CD4-positive, alpha-beta T cell (primary cell): ENCODE data around the gene ATAD3C. TPM values are rescaled to one million over a fixed set of nuclear protein-coding genes. Genes with fewer than 3 reads are reported as not detected.
"Not testable (repeated sequence)": the region's sequence is repeated elsewhere in the genome, so short reads cannot be mapped to it uniquely, and the experiment has no call there.

Source experiments
- ATAC-seq: fragments of 200-7000 bp; cut with Tn5 transposase; one replicate; pipeline ENCODE4 v1.10.0; 2022; ENCODE audit warnings: mild to moderate bottlenecking; ENCODE audit not compliant: poor library complexity
- CTCF ChIA-PET: fragments of 350-600 bp; sonication (Branson Sonifier 250); formaldehyde crosslinking; loops from one replicate; lab custom pipeline; 2021; ENCODE audit warnings: antibody characterized with exemption, inconsistent platforms; lab: Charles Lee
- POLR2A ChIA-PET: fragments of 350-600 bp; sonication (Branson Sonifier 250); formaldehyde crosslinking; loops from one replicate; lab custom pipeline; 2021; ENCODE audit warnings: antibody characterized with exemption, inconsistent platforms; lab: Charles Lee
- DNase-seq, 14 experiments: peaks; one replicate each; pipeline ENCODE4 v3.0.0-alpha.2; 2013 to 2020; ENCODE audit warnings: mixed read lengths in 2 of 14
- H3K27ac ChIP-seq, 2 donors: one replicate each; pipeline versions ENCODE4 v1.5.1 to v1.7.0; 2013; ENCODE audit warnings: low read length in 2 of 2, low read depth in 1 of 2, mild to moderate bottlenecking in 1 of 2
- H3K27me3 ChIP-seq, 2 experiments: 1 replicate in 1 of 2; 2 replicates in 1 of 2; pipeline versions ENCODE4 v1.6.1 to v1.7.0; 2013; ENCODE audit warnings: low read length in 2 of 2, control low read depth in 1 of 2, mild to moderate bottlenecking in 1 of 2, moderate library complexity in 1 of 2; ENCODE audit not compliant: insufficient read depth in 2 of 2, control insufficient read depth in 1 of 2
- H3K36me3 ChIP-seq: one replicate; pipeline ENCODE4 v1.6.1; 2013; ENCODE audit warnings: low read length, control low read depth; ENCODE audit not compliant: insufficient read depth
- H3K4me1 ChIP-seq: one replicate; pipeline ENCODE4 v1.6.1; 2013; ENCODE audit warnings: low read length, control low read depth; ENCODE audit not compliant: insufficient read depth
- H3K4me3 ChIP-seq: one replicate; pipeline ENCODE4 v1.5.1; 2013; ENCODE audit warnings: mild to moderate bottlenecking, low read length, moderate library complexity
- H3K9me3 ChIP-seq, 2 experiments: 1 replicate in 1 of 2; 2 replicates in 1 of 2; pipeline versions ENCODE4 v1.6.1 to v1.7.0; 2013; ENCODE audit warnings: low read length in 2 of 2, mild to moderate bottlenecking in 2 of 2, control low read depth in 1 of 2, moderate library complexity in 1 of 2; ENCODE audit not compliant: control insufficient read depth in 1 of 2, insufficient read depth in 1 of 2
- H3K27ac Mint-ChIP-seq: one replicate; pipeline ENCODE4 v1.8.0; 2020; ENCODE audit warnings: mixed read lengths
- H3K27me3 Mint-ChIP-seq: one replicate; pipeline ENCODE4 v1.8.0; 2021; ENCODE audit warnings: mixed read lengths
- H3K36me3 Mint-ChIP-seq: one replicate; pipeline ENCODE4 v1.8.0; 2021; ENCODE audit warnings: low read depth, mixed read lengths
- H3K4me1 Mint-ChIP-seq: one replicate; pipeline ENCODE4 v1.8.0; 2021; ENCODE audit warnings: low read depth, mixed read lengths
- H3K4me3 Mint-ChIP-seq: one replicate; pipeline ENCODE4 v1.8.0; 2020; ENCODE audit warnings: mild to moderate bottlenecking, mixed read lengths
- H3K9me3 Mint-ChIP-seq: one replicate; pipeline ENCODE4 v1.8.0; 2020; ENCODE audit warnings: mixed read lengths
- intact Hi-C, 2 experiments: fragments of 100-400 bp; cut with DNase I in 1 of 2; cut with micrococcal nuclease in 1 of 2; formaldehyde crosslinking; loops; one replicate each; pipeline versions ENCODE4 v1.15.1 to v1.9.0; 2023 to 2025; cut with DNase I, micrococcal nuclease
- total RNA-seq, 174 experiments: library from RNA in 2 of 174; stranded (reverse) in 2 of 174; gene quantifications; one replicate each; pipeline ENCODE4 v1.2.3 and lab custom pipeline; 2021 to 2026
- TF ChIP-seq, protein P1 (sequence below): fragments of 200-600 bp; IDR thresholded peaks from one replicate; pipeline ENCODE4 v1.8.0; 2022; ENCODE audit warnings: antibody characterized with exemption, mild to moderate bottlenecking

Gene ATAD3C
- total RNA-seq, 2 experiments from 2014 or later = 0.28 to 0.74 TPM

DNA sequence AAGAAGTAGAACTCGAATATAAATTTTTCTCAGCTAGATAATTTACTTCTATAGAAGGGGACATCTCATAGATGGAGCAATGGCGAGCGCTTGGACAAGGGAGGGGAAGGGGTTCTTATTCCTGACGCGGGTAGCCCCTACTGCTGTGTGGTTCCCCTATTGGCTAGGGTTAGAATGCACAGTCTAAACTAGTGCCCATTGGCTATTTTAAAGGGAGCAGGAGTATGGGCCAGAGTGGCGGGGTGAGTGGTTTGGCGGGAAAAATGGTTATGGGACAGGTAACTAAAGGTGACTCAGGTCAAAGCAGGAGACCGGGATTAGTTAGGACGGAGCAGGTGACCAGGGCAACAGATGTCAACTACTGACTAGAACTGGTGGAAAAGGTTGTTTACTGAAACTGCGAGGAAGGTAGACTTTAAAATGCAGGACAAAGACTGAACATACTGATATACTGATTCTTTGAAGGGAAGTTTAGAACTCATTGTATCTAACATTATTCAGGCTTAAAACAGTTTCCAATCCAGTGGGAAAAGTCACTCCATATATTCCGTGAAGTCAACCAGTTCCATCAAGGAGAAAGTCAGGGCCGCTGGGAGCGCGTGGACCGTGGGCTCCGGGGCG is 61.5 kb downstream of the ATAD3C start:
- H3K36me3 Mint-ChIP-seq = peaks cover 12% of the 10 kb centered on the region
- H3K27me3 Mint-ChIP-seq = no peaks in the 10 kb centered on the region
- intact Hi-C loops = loop anchor here in 1 of 2 experiments (2.0 to 5.0 kb wide), 2 partner anchors 40 to 106 kb away; partner anchors contain the start of genes ATAD3B and MIB2
- Histone ChIP-seq H3K36me3 (no peaks in the 10 kb centered on the region), H3K4me3 (peak overlapping the region; percentile 71), H3K27ac (peak overlapping the region in 1 of 2 donors; percentile 79), H3K27me3 (no peaks in the 10 kb centered on the region), H3K4me1 (peaks cover 16% of the 10 kb centered on the region), H3K9me3 (peaks cover 0 to 5% of the 10 kb centered on the region in 2 experiments)
- H3K9me3 Mint-ChIP-seq = no peaks in the 10 kb centered on the region
- no peak for ATAC-seq
- peak in 1 of 14 experiments; percentile 11 for DNase-seq
- TF ChIP-seq, protein P1, sequence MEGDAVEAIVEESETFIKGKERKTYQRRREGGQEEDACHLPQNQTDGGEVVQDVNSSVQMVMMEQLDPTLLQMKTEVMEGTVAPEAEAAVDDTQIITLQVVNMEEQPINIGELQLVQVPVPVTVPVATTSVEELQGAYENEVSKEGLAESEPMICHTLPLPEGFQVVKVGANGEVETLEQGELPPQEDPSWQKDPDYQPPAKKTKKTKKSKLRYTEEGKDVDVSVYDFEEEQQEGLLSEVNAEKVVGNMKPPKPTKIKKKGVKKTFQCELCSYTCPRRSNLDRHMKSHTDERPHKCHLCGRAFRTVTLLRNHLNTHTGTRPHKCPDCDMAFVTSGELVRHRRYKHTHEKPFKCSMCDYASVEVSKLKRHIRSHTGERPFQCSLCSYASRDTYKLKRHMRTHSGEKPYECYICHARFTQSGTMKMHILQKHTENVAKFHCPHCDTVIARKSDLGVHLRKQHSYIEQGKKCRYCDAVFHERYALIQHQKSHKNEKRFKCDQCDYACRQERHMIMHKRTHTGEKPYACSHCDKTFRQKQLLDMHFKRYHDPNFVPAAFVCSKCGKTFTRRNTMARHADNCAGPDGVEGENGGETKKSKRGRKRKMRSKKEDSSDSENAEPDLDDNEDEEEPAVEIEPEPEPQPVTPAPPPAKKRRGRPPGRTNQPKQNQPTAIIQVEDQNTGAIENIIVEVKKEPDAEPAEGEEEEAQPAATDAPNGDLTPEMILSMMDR = no peak
- ChIA-PET CTCF (no interaction called here), POLR2A (interaction anchor here (0.9 to 1.4 kb wide), 2 partner anchors 104 to 112 kb away, joined by 4 to 7 read pairs; partner anchors contain the start of genes CCNL2 and MIB2)
- peaks cover 14% of the 10 kb centered on the region for H3K4me1 Mint-ChIP-seq
- peak overlapping the region; percentile 91 for H3K4me3 Mint-ChIP-seq
- H3K27ac Mint-ChIP-seq = peak overlapping the region; percentile 95

DNA sequence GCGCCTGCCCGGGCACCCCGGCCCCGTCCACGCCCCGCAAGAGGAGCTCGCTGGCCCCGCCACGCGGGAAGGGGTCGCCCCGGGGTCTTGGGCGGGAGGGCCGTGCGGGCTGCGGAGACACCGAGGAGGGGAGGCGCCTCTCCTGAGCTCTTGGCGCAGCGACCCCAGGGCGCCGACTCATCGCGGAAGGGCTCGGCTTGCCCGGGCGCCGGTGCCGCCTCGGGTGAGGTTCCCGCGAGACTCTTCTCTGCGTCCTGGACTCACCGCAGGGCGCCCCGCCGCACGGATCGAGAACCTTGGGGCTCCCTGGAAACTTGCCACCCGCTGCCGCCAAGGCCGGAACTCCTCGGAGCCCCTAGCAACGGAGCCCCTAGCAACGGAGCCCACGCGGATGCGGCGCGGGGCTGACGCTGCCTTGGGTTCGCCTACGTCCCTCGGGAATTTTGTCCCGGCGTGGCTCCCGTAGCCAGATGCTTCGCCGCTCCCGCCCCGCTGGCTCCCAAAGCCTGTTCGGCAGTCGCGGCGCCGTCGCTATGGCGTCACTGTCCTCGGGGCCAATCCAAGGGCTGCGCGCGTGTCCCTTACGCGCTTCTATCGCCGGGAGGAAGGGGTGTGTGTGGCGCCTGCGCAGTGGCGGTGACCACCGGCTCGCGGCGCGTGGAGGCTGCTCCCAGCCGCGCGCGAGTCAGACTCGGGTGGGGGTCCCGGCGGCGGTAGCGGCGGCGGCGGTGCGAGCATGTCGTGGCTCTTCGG is 62.2 kb downstream of the ATAD3C start, which contains the start of gene ATAD3A:
Gene ATAD3A, plus strand, starts transcription at position 630 of the 753 bp plus-strand sequence. Its CDS starts 107 bp downstream, at position 737.
- POLR2A ChIA-PET = interaction anchor here (0.9 to 1.4 kb wide), 2 partner anchors 103 to 112 kb away, joined by 4 to 7 read pairs; partner anchors contain the start of genes CCNL2 and MIB2
- H3K9me3 Mint-ChIP-seq = no peaks in the 10 kb centered on the region
- Histone ChIP-seq H3K9me3 (peaks cover 0 to 5% of the 10 kb centered on the region in 2 experiments), H3K4me3 (peak within 1 kb of the TSS; percentile 71), H3K4me1 (peaks cover 16% of the 10 kb centered on the region), H3K36me3 (peaks cover 2% of the 10 kb centered on the region), H3K27ac (peak within 1 kb of the TSS; percentile 79 to 88), H3K27me3 (no peaks in the 10 kb centered on the region)
- intact Hi-C loops = loop anchor here in 1 of 2 experiments (1.0 to 5.0 kb wide), 3 partner anchors 41 to 106 kb away; partner anchors contain the start of genes ATAD3B, MIB2 and SSU72
- TF ChIP-seq, protein P1 = no peak
- H3K4me3 Mint-ChIP-seq = peak within 1 kb of the TSS; percentile 99
- CTCF ChIA-PET = no interaction called here
- H3K27me3 Mint-ChIP-seq = no peaks in the 10 kb centered on the region
- DNase-seq (peak; percentile 88 to 98 (median 94)), ATAC-seq (peak; percentile 92)
- peak within 1 kb of the TSS; percentile 95 for H3K27ac Mint-ChIP-seq
- H3K4me1 Mint-ChIP-seq = peaks cover 14% of the 10 kb centered on the region
- peaks cover 12% of the 10 kb centered on the region for H3K36me3 Mint-ChIP-seq

DNA sequence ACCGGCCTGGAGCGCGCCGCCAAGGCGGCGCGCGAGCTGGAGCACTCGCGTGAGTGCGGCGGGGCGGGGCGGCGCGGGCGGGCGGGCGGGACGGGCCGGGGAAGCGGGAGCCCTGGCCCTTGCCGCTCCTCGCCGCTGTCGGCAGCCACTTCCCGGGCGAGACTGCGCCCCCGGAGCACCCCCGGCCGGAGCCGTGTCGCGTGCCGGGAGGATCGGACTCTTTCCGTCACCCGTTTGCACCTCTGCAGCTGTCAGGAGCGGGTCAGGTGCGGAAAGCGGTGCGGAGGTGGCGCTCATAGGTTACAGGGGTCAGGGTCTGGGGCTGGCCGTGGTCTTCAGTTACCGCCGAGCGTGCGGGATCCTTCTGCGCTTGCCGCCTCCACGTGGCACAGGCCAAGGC is 62.9 kb downstream of the ATAD3C start:
- Histone ChIP-seq H3K4me3 (peak overlapping the region; percentile 46), H3K4me1 (peaks cover 16% of the 10 kb centered on the region)
- H3K9me3 ChIP-seq, H3K27me3 Mint-ChIP-seq, H3K27ac ChIP-seq, CTCF ChIA-PET, H3K36me3 ChIP-seq, H3K27me3 ChIP-seq, POLR2A ChIA-PET, H3K27ac Mint-ChIP-seq, H3K9me3 Mint-ChIP-seq: not testable (repeated sequence)
- DNase-seq (peak in 7 of 14 experiments; percentile 9 to 60 (median 14)), ATAC-seq (peak; percentile 5)
- H3K4me3 Mint-ChIP-seq = peak overlapping the region; percentile 58
- intact Hi-C loops = loop anchor here in 1 of 2 experiments (1.0 to 5.0 kb wide), 2 partner anchors 62 to 105 kb away; partner anchors contain the start of genes MIB2 and SSU72
- peaks cover 12% of the 10 kb centered on the region for H3K36me3 Mint-ChIP-seq
- H3K4me1 Mint-ChIP-seq = peaks cover 14% of the 10 kb centered on the region

DNA sequence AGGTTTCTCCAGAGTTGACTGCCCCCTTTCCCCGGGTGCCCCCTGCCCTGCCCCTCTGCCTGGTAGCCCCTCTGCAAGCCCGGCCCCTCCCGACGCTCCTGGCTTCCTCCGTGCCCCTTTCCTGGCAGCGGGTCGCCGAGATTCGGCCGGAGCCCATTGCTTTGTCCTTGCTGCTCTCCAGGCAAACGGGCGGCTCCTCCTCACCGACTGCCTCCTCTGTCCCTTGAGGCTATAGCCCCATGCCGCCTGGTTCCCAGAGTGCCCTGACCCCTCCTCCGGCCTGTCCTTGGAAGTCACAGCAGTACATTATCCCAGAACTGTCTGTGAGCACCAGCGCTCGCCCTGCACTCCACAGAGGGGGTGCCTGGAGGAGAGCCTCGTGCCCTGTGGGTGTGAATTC is 64.2 kb downstream of the ATAD3C start:
- H3K4me3 Mint-ChIP-seq = peak overlapping the region; percentile 51
- not testable (repeated sequence) for H3K27ac Mint-ChIP-seq
- peaks cover 14% of the 10 kb centered on the region for H3K4me1 Mint-ChIP-seq

DNA sequence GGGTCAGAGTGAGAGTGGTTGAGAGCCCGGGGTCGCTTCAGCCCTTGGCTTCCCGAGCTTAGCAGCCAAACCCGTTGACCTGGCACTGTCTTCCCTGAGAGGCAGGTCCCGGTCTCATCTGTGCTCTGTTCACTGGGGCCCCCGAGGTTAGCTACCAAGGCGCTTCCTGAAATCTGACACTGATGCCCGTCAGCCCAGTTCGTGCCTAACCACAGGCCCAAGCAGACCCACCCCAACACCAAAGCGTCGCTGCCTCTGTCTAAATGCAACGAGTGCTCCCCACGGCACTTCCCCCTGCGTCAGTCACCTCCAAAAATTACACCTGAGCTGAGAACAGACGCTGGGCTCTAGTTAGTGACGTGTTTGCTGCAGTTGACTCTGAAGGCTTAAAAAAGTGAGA is 64.9 kb downstream of the ATAD3C start:
- H3K9me3 ChIP-seq, CTCF ChIA-PET, POLR2A ChIA-PET, H3K9me3 Mint-ChIP-seq, H3K27ac ChIP-seq, H3K27ac Mint-ChIP-seq, H3K4me3 ChIP-seq, ATAC-seq, H3K4me3 Mint-ChIP-seq, H3K27me3 Mint-ChIP-seq, H3K27me3 ChIP-seq: not testable (repeated sequence)
- Histone ChIP-seq H3K4me1 (peaks cover 16% of the 10 kb centered on the region), H3K36me3 (peaks cover 15% of the 10 kb centered on the region)
- Mint-ChIP-seq H3K36me3 (peaks cover 20% of the 10 kb centered on the region), H3K4me1 (peaks cover 14% of the 10 kb centered on the region)
- intact Hi-C loops = loop anchor here in 1 of 2 experiments (5.0 kb wide), 1 partner anchor 103 kb away; the partner anchor contains the start of gene MIB2
- peak in 1 of 14 experiments; percentile 61 for DNase-seq

More for the DNA sequence above, 64.2 kb downstream of the ATAD3C start:
- H3K27me3 Mint-ChIP-seq, ATAC-seq, POLR2A ChIA-PET, H3K9me3 Mint-ChIP-seq, H3K4me3 ChIP-seq, CTCF ChIA-PET, DNase-seq, H3K27me3 ChIP-seq, H3K27ac ChIP-seq, H3K9me3 ChIP-seq: not testable (repeated sequence)
- Histone ChIP-seq H3K36me3 (peaks cover 14% of the 10 kb centered on the region), H3K4me1 (peaks cover 16% of the 10 kb centered on the region)
- H3K36me3 Mint-ChIP-seq = peaks cover 19% of the 10 kb centered on the region
- intact Hi-C loops = loop anchor here in 1 of 2 experiments (5.0 kb wide), 1 partner anchor 104 kb away; the partner anchor contains the start of gene MIB2
